PC-3 (cell line): ENCODE measurements around the gene IL17RD. TPM values are rescaled to one million over a fixed set of nuclear protein-coding genes. Genes with fewer than 3 reads are reported as not detected.

Experiments used
- ATAC-seq: fragments of 200-7000 bp; cut with Tn5 transposase; 2 replicates; pipeline ENCODE4 v1.9.1; 2020; ENCODE audit warnings: mild to moderate bottlenecking, moderate library complexity
- BruUV-seq: library from RNA; stranded (reverse); fragments of 400-500 nt; replicated peaks from 2 replicates; lab custom pipeline; 2021; lab: Mats Ljungman, UMichigan
- CTCF ChIA-PET: fragments of 300-600 bp; sonication (Branson Sonifier 250); formaldehyde crosslinking; loops from one replicate; lab custom pipeline; 2022; ENCODE audit warnings: antibody characterized with exemption; lab: Charles Lee
- POLR2A ChIA-PET: fragments of 300-600 bp; sonication (Branson Sonifier 250); formaldehyde crosslinking; loops from one replicate; lab custom pipeline; 2022; ENCODE audit warnings: antibody characterized with exemption; ENCODE audit not compliant: unreplicated experiment; lab: Charles Lee
- DNase-seq: peaks from one replicate; pipeline ENCODE4 v3.0.0-alpha.2; 2015
- H2AFZ ChIP-seq: fragments of 300-600 bp; sonication (generic); 2 replicates; pipeline ENCODE4 v1.6.0; 2016; ENCODE audit warnings: antibody characterized with exemption, low read length
- H3F3A ChIP-seq: fragments of 300-600 bp; sonication (generic); one replicate; pipeline ENCODE4 v1.6.0; 2017; ENCODE audit warnings: antibody characterized with exemption, low read length, control low read depth, mild to moderate bottlenecking; ENCODE audit not compliant: unreplicated experiment
- H3K27ac ChIP-seq: fragments of 300-600 bp; sonication (generic); 2 replicates; pipeline ENCODE4 v1.5.1; 2016; ENCODE audit warnings: mild to moderate bottlenecking, low read length
- H3K27me3 ChIP-seq: fragments of 300-600 bp; sonication (generic); 2 replicates; pipeline ENCODE4 v1.6.1; 2016; ENCODE audit warnings: low read length, mixed read lengths
- H3K36me3 ChIP-seq: fragments of 300-600 bp; sonication (generic); 2 replicates; pipeline ENCODE4 v1.6.1; 2016; ENCODE audit warnings: low read depth, mixed run types, low read length, mixed read lengths
- H3K4me1 ChIP-seq: fragments of 300-600 bp; sonication (generic); 2 replicates; pipeline ENCODE4 v1.5.1; 2016; ENCODE audit warnings: low read length; ENCODE audit not compliant: insufficient read depth
- H3K4me2 ChIP-seq: fragments of 300-600 bp; sonication (generic); 2 replicates; pipeline ENCODE4 v1.6.0; 2016; ENCODE audit warnings: low read length
- H3K4me3 ChIP-seq: fragments of 300-600 bp; sonication (generic); 2 replicates; pipeline ENCODE4 v1.5.1; 2016; ENCODE audit warnings: mild to moderate bottlenecking, low read length, mixed read lengths
- H3K79me2 ChIP-seq: fragments of 300-600 bp; sonication (generic); 2 replicates; pipeline ENCODE4 v1.6.1; 2017; ENCODE audit warnings: low read length, mixed read lengths
- H3K9ac ChIP-seq: fragments of 300-600 bp; sonication (generic); 2 replicates; pipeline ENCODE4 v1.6.0; 2016; ENCODE audit warnings: mild to moderate bottlenecking, low read length
- H3K9me2 ChIP-seq: fragments of 300-600 bp; sonication (generic); replicated peaks from 2 replicates; pipeline ENCODE4 v1.6.1; 2016; ENCODE audit warnings: mixed run types, low read length, mixed read lengths
- H3K9me3 ChIP-seq: fragments of 300-600 bp; sonication (generic); 2 replicates; pipeline ENCODE4 v1.6.1; 2016; ENCODE audit warnings: low read length, mixed read lengths
- H4K20me1 ChIP-seq: fragments of 300-600 bp; sonication (generic); 2 replicates; pipeline ENCODE4 v1.6.1; 2016; ENCODE audit warnings: low read length, mixed read lengths
- EZH2 ChIP-seq: fragments of 300-600 bp; sonication (generic); IDR thresholded peaks from one replicate; pipeline ENCODE4 v1.6.1; 2017; ENCODE audit warnings: antibody characterized with exemption, mild to moderate bottlenecking, low read length; ENCODE audit not compliant: unreplicated experiment
- EZH2phosphoT487 ChIP-seq: fragments of 300-600 bp; sonication (generic); IDR thresholded peaks from 2 replicates; pipeline ENCODE4 v1.6.1; 2018; ENCODE audit warnings: mild to moderate bottlenecking, antibody characterized with exemption, low read length, borderline replicate concordance
- intact Hi-C: fragments of 100-400 bp; cut with micrococcal nuclease; formaldehyde crosslinking; loops from 2 replicates; pipeline ENCODE4 v1.9.0; 2023
- total RNA-seq: library from RNA; depleted of rRNA; stranded (reverse); fragments of >200 nt; gene quantifications from 2 replicates; pipeline ENCODE4 v1.2.3, GENCODE V29; 2014
- TF ChIP-seq, protein P1 (sequence below): fragments of 300-600 bp; sonication (generic); conservative IDR thresholded peaks from 2 replicates; pipeline ENCODE4 v1.5.1; 2017; ENCODE audit warnings: antibody characterized with exemption, low read depth, mild to moderate bottlenecking, low read length

The IL17RD gene
- total RNA-seq, 1 experiment from 2014 or later, result 3.7 TPM

DNA sequence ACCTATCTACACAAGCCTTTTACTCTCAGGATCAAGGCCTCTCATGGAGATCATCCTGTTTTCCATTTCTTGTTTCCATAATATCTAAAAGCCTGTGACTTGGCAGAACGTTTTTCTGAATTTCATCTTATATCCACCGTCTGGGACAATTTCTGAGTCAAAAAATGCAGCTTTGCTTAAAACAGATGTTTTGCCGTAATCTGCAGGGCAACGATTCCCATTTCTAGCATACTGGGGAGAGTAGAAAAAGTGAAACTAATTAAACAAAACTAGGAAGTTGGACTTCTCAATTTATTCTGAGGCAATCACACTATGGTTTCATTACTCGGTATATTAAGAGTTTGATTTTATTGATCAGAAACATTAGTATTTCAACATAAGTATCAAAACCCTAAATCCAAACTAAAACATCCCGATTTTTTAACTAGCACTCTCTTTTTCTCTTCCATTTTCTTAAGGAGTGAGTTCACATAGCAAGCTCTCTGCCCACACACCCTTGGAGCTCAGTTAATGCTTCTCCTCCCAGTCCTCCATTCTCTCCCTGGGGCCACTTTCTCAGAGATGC lies 71.1 kb downstream of the IL17RD start:
- intact Hi-C loops, result no loop called here
- no peak for ATAC-seq
- H2AFZ ChIP-seq, result no peak overlapping the region
- H3K4me2 ChIP-seq, result no peak overlapping the region
- peaks cover 10% of the 10 kb centered on the region for H3K4me1 ChIP-seq
- no peak for DNase-seq
- H3K4me3 ChIP-seq, result no peak overlapping the region
- no peaks in the 10 kb centered on the region for H3K9me3 ChIP-seq
- no peak overlapping the region for H3K9ac ChIP-seq
- no peaks in the 10 kb centered on the region for H3K9me2 ChIP-seq
- H3K79me2 ChIP-seq, result no peaks in the 10 kb centered on the region
- BruUV-seq, result no TSS peak
- H3K36me3 ChIP-seq, result no peaks in the 10 kb centered on the region
- no peak overlapping the region for H3K27ac ChIP-seq
- TF ChIP-seq EZH2phosphoT487 (no peak), EZH2 (no peak)
- TF ChIP-seq, protein P1, sequence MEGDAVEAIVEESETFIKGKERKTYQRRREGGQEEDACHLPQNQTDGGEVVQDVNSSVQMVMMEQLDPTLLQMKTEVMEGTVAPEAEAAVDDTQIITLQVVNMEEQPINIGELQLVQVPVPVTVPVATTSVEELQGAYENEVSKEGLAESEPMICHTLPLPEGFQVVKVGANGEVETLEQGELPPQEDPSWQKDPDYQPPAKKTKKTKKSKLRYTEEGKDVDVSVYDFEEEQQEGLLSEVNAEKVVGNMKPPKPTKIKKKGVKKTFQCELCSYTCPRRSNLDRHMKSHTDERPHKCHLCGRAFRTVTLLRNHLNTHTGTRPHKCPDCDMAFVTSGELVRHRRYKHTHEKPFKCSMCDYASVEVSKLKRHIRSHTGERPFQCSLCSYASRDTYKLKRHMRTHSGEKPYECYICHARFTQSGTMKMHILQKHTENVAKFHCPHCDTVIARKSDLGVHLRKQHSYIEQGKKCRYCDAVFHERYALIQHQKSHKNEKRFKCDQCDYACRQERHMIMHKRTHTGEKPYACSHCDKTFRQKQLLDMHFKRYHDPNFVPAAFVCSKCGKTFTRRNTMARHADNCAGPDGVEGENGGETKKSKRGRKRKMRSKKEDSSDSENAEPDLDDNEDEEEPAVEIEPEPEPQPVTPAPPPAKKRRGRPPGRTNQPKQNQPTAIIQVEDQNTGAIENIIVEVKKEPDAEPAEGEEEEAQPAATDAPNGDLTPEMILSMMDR, result no peak
- H4K20me1 ChIP-seq, result no peaks in the 10 kb centered on the region
- H3K27me3 ChIP-seq, result no peaks in the 10 kb centered on the region
- ChIA-PET CTCF (no interaction called here), POLR2A (interaction anchor here (0.6 kb wide), 1 partner anchor 26 kb away, joined by 3 read pairs; no protein-coding TSS in a partner anchor)
- H3F3A ChIP-seq, result no peaks in the 10 kb centered on the region

DNA sequence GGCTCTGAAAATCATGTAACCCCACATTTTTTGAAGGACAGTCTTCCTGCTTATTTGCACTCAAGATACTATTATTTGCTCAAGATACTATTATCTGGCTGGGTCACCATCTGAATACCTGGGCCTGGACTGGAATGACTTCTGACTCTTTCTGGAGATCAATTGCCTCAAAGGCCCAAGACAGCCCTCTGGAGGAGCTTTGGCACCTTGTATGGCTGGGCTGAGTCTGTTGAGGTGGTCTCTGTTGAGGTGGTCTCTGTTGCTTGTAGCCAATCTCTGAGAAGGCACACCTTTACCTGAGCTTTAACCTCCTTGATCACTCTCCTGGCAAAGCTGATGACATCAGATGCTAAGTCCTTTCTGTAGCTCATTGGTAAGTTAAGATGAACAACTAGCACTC lies 71.7 kb downstream of the IL17RD start:
- no peak for DNase-seq
- Histone ChIP-seq H3K79me2 (no peaks in the 10 kb centered on the region), H3K27ac (no peak overlapping the region), H3K9me2 (no peaks in the 10 kb centered on the region), H3K36me3 (no peaks in the 10 kb centered on the region), H3F3A (no peaks in the 10 kb centered on the region), H3K27me3 (no peaks in the 10 kb centered on the region), H4K20me1 (no peaks in the 10 kb centered on the region), H3K9me3 (no peaks in the 10 kb centered on the region), H3K9ac (no peak overlapping the region), H2AFZ (no peak overlapping the region), H3K4me1 (peaks cover 4% of the 10 kb centered on the region), H3K4me3 (no peak overlapping the region), H3K4me2 (no peak overlapping the region)
- ChIA-PET CTCF (no interaction called here), POLR2A (no interaction called here)
- no peak for ATAC-seq
- intact Hi-C loops, result no loop called here
- BruUV-seq, result no TSS peak
- no peak for TF ChIP-seq EZH2phosphoT487
- TF ChIP-seq, protein P1, result peak; percentile 34; the same call in 1 of the 2 replicates

- Histone ChIP-seq H2AFZ (no peak overlapping the region), H3F3A (no peaks in the 10 kb centered on the region), H3K4me1 (no peaks in the 10 kb centered on the region), H3K79me2 (no peaks in the 10 kb centered on the region), H3K4me2 (no peak overlapping the region), H4K20me1 (no peaks in the 10 kb centered on the region), H3K36me3 (no peaks in the 10 kb centered on the region), H3K27ac (no peak overlapping the region), H3K9ac (no peak overlapping the region), H3K9me3 (no peaks in the 10 kb centered on the region), H3K4me3 (no peak overlapping the region), H3K27me3 (no peaks in the 10 kb centered on the region), H3K9me2 (no peaks in the 10 kb centered on the region)
- BruUV-seq, result no TSS peak
- DNase-seq (no peak), ATAC-seq (no peak)
- POLR2A ChIA-PET, result interaction anchor here (0.6 kb wide), 1 partner anchor 105 kb away, joined by 19 read pairs; no protein-coding TSS in a partner anchor
- intact Hi-C loops, result no loop called here
- TF ChIP-seq EZH2, result no peak
- TF ChIP-seq EZH2phosphoT487, result no peak
- TF ChIP-seq, protein P1, result no peak
- CTCF ChIA-PET, result no interaction called here
These were observed 73.5 kb downstream of the IL17RD start for GRCh38 chr3:57091521-57092273.
